GM12801 (cell line): ENCODE results near the gene MAML2.

ENCODE experiments used
- CTCF ChIP-seq: IDR thresholded peaks from one replicate; pipeline ENCODE4 v1.5.1; 2011; ENCODE audit warnings: control low read depth; ENCODE audit not compliant: insufficient read length; ENCODE audit errors: extremely low read depth

MAML2 gene

GRCh38 chr11:96052921-96053651, 289.9 kb downstream of the MAML2 start:
- no peak for TF ChIP-seq CTCF

- TF ChIP-seq CTCF, result no peak
Observed at GRCh38 chr11:96051820-96052219, 291.2 kb downstream of the MAML2 start.

GRCh38 chr11:96050435-96051182, 292.4 kb downstream of the MAML2 start:
- TF ChIP-seq CTCF, result no peak

- no peak for TF ChIP-seq CTCF
Observed at GRCh38 chr11:96049426-96049825, 293.6 kb downstream of the MAML2 start.

GRCh38 chr11:96045622-96046456, 297.2 kb downstream of the MAML2 start:
- no peak for TF ChIP-seq CTCF

- TF ChIP-seq CTCF, result no peak
Observed at GRCh38 chr11:96044747-96045146, 298.2 kb downstream of the MAML2 start.

- TF ChIP-seq CTCF, result no peak
Observed at GRCh38 chr11:96044311-96044710, 298.7 kb downstream of the MAML2 start.
